Stimulated activated CD8-positive, alpha-beta memory T cell treated with anti-CD3 and anti-CD28 coated beads, Interleukin-4, amount 100 ng/mL, for 4 hours (primary cell): ENCODE results near the gene OSTN.
"Not testable (repeated sequence)": the region's sequence is repeated elsewhere in the genome, so short reads cannot be mapped to it uniquely, and the experiment has no call there.

ENCODE experiments used
- DNase-seq, 2 donors: peaks; one replicate each; pipeline ENCODE4 v3.0.0-alpha.2; 2020; ENCODE audit warnings: low read depth in 2 of 2, low spot score in 1 of 2

Gene OSTN

DNA sequence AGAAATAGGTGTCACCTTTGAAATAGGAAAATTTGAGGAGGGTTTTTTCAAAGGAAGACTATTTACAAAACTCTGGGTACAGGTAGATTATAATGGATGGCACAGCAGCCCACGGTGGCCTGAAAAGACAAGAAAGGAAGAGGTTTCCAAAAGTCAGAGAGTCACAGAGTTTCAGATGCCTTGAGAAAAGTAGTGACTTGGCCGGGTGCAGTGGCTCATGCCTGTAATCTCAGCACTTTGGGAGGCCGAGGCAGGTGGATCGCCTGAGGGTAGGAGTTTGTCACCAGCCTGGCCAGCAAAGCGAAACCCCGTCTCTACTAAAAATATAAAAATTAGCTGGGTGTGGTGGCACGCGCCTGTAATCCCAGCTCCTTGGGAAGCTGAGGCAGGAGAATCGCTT lies 35.2 kb downstream of the OSTN start:
- no peak for DNase-seq

DNA sequence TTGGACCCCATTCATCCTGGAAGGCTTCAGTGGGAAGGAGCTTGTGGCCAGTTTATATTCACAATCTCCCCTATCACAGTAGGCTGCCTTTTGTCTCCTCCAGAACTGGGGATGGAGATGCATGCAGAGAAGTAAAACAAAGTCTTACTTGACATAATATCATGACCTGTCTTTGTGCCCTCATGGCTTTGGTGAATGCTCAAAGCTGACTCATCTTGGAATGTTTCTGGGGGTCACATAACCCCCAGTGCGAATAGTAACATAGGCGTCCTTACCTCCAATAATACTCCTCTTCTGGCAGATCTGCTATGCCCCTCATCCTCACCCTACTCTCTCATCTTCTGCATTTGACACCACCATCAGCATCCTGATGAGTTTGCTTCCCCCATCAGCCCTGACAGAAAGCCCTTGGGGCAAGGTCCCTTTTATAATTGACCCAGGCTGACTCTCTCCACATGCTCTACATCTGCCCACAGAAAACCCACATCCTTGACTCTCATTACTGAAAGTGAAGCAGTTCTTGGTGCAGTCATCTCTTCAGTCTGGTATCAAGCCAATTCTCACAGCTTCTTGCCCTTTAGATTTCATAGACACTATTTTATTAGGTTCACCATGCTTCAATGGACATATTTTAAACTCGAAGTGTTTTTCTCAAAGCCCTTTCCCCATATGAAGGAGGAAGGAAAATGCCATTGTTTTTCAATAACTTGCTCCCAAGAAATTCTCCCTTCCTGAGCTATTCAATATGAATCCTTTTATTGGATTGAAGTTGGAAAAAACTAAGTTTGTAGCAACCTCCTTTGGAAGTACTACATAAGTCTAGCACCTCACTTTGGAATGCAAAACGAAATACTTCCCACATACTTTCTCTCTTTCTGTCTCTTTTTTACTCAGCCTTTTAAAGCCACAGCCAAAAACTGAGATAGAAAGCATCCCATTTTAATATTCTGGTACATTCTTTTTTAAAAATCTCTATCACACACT lies 36.6 kb downstream of the OSTN start:
- no peak for DNase-seq

DNA sequence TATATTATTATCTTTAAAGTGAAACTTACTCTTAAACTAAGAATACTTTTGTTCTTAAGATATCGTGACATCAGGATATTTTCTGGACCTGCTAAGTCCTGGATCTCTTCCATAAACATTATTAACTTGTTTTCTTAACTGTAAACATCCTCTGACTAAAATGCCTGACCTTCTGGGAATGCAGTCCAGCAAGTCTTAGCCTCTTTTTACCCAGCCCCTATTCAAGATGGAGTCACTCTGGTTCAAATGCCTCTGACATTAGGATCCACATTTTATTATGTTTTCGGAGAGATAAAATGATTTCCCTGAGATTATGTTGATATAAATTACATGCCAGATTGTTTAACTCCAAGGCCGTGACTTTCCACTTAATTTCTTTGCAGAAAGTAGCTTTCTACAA lies 37.6 kb downstream of the OSTN start:
- no peak for DNase-seq

DNA sequence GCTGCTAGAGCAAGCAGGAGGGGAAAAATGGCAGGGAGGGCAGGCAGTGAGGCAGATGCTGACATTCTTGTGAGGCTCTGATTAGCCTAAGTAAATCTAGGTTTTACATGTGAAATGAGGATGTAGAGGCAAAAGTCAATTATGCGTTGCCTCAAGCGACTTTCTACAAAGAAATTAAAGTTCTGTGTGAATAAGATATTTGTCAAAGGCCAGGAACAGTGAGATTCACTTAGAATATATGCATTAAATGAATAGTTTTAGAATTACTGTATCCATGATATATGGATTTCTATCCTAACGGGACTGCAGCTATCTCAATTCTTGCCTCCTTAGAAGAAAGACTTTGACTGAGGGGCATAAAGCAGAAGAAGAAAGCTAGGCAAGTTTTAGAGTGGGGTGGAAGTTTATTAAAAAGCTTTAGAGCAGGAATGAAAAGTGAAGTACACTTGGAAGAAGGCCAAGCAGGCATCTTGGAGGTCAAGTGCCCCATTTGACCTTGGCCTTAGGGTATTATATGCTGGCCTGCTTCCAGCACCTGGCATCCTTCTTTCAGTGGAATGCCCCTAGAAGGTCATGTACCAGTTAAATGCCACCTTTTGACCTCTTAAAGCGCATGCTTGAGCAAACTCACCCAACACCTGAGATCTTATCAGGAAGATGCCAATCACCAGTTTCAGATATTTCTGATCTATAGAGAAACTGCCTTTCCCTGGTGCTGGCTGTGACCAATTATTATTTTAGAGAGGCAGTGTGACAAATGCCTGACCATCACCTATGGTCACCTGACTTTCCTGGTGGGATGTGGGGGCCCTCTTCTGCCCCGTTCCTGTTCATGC lies 38.2 kb downstream of the OSTN start:
- no peak for DNase-seq

DNA sequence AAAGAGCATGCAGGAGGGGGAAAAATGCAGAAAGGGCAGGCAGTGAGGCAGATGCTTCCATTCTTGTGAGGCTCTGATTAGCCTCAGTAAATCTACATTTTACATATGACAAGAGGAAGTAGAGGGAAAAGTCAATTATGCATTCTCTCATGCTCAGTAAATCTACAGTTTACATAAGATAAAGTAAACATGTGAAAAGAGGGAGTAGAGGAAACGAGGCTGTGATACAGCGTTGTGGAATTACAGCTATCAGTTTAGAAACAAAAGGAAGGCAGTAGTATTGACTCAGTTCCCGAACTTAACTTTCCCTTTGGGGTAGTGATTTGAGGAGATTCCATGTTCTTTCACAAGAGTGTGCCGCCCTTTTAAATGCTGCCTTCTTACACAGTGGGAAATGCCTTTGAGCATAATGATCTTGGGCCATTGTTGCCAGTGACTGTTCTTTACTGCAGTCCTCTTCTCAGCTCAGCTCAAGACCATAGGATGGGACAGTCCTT lies 39.3 kb downstream of the OSTN start:
- no peak for DNase-seq

DNA sequence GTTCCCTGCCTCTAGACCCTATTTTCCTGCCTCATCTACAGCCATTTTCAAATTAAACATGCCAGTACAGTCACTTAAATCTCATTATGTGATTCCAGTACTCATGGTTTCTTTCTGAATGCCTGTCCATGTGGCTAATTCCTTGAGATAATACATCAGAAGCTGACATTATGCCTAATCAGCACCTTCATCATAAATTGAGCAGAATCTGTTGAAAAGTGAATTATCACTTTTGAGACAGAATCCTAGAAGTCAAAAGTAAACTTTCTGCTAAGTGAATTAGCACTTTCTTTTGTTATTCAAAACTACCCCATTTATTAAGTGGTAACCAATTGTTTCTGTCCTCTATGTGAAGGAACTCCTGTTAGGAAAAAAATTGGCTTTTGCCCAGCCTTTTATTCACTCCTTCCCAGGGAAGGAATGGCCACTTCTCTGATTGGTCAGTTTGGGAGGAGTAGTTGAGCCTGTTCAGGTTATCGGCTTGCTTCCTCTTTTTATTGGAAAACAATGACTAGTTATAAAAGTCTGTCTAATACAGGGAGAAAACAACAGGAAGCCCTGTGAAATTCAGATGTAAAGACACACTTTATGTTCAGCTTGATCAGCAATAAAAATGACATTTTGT lies 40.5 kb downstream of the OSTN start:
- DNase-seq = no peak

DNA sequence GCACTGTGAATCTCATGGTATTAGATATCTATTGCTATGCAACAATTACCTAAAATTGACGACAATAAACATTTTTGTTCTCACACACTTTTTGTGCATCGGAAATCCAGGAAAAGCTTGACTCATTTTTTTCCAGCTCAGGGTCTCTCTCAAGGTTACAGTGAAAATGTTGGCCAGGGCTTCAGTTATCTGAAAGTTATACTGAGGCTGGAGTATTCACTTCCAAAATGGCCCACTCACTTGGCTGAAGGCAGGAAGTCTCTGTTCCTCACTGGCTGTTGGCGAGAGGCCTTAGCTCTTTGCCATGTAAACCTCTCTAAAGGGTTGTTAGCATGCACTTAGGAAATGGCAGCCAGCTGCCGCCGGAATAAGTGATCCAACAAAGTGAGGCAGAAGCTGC lies 41.4 kb downstream of the OSTN start:
- DNase-seq = no peak

DNA sequence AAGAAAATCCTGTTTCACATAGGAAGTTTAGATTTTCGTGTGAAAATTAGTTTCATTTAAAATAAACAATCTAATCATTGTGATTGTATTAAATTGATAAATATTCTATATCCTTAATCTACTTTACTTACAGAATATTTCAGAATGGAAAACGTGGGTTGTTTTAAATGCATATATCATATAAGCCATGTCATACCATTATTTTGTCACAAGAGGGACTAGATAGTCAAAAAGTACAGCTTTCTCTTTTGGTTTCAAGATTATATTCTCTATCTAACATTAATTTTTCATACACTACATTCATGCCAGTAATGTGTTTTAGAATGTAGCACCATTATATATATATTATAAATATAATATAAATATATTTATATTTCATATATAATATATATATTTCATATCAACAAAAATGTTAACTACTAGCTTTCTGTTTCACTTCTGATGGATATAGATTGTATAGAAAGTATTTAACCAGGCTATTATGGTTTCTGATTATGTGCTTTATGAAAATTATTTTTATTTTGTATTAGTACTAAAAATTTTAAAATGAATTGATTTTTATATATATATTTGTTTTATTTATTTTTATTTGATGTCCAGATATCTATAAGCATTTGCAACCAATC lies 45.3 kb downstream of the OSTN start:
- DNase-seq = no peak

DNA sequence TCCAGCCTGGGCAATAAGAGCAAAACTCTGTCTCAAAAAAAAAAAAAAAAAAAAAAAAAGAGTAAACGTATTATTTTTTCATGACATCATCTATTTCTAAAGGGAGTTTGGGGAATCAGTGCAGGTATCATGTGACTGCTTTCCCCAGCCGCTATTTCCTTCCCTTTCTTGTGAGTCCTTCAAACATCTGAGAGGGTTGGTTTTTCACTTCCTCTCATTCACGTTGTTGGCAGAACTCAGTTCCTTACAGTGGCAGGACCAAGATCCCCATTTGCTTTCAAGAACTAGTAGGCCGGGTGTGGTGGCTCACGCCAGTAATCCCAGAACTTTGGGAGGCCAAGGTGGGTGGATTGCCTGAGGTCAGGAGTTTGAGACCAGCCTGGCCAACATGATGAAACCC lies 47.0 kb downstream of the OSTN start:
- DNase-seq = not testable (repeated sequence)

DNA sequence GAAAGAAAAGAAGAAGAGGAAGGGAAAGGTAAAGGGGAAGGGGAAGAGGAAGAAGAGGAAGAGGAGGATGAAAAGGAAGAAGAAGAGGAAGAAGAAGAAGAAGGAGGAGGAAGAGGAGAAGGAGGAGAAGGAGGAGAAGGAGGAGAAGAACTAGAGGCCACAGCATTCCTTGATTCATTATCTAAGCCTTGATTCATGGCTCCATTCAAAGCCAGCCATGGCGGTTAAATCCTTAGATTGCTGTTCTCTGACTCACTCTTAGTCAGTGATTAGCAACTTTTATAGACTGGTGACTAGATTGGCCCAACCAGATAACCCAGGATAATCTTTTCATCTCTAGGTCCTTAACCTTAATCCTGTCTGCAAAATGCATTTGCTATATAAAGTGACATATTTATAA lies 47.6 kb downstream of the OSTN start:
- no peak for DNase-seq

DNA sequence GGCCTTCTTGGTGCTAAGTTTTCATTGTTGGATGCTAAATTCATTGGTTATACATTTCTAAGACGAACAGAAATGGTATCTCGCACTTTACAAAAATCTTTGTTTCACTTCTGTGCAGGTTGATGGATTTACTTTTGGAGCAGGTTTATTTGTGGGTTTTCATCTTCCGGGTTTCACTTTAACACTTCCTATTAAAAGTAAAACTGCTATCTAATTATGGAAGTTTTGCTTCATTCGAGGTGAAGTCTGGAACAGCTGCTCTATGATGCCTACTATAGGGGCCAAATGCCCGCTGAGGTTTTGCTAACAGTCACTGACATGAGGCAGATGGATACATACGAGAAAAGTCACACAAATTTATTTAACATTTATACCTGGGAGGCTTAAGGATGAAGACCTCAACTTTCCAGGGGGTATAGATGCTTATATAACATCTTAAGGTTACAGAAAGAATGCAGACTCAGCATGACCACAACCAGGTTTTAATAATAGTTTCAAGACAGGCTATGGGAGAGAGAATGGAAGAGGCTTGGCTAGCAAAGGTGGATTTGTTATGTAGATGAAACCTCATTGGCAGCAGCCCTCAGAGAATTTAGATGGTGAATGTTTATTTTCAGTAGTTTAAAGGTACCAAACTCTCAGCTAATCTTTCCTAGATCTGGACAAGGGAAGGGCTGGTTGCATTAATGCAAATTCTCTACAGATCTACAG lies 54.2 kb downstream of the OSTN start:
- no peak for DNase-seq

DNA sequence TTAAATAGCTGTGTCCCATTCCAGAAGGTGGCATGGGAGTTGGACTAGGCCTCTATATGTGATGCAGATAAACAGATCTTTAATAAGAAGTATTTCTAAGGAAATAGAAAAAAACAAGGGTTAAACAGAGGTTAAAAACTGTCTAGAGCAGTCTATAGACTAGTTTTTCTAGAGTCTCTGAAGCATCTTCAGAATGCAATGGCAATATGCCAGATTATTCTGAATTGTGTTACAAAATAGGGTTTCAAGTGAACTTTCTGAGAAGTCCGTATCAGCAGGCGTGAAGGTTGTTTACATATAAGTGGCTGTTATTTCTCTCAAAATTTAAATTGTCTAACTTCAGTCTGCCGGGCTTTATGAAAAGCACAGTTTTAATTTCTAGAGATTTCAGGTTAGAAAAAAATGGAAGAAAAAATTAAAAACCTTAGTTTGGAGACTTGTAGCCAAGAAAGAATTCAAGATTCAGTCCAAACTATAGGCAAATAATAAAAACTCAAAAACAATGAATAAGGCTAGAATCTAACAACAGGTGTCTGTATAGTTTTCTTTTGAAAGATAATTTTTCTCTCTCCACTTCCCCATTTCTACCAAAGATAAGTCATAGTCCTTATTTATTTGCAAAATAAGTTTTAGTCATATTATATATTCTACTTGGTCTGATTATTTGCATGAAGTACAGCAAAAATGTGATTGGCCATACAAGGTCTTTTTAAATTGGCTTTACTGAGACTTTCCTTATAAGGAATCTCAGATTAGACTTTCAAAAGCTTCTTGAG lies 55.2 kb downstream of the OSTN start:
- no peak for DNase-seq

DNA sequence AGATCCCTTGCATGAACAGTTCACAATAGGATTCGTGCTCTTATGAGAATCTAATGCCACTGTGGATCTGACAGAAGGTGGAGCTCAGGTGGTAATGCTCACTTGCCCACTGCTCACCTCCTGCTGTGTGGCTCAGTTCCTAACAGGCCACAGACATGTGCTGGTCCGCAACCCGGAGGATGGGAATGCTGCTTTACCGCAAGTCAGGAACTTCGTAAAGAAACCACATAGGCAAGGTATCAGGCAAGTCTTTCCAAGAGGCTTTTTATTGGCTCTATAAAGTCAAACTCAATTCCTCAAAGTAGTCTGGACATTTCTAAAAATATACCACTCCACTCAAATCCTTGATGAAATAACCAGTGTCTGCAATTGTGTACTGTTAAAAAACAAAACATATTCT lies 56.1 kb downstream of the OSTN start:
- no peak for DNase-seq

DNA sequence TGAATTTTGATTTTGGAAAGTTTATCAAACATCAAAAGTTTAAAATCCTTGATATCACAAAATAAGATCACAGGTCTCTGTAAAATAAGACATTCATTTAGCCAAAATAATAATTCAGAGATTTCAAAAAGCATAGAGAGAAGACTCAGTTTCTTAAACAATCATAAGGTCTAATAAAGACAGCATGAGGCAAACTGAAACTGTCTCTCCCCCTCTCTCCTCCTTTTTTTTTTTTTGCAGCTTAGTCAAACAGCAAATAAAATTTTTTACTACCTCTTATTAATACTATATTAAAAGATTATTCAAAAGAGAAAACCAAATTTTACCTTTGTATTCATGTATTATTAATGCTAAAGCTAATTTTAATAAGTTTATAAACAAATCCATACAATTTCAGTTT lies 57.4 kb downstream of the OSTN start:
- DNase-seq = no peak

DNA sequence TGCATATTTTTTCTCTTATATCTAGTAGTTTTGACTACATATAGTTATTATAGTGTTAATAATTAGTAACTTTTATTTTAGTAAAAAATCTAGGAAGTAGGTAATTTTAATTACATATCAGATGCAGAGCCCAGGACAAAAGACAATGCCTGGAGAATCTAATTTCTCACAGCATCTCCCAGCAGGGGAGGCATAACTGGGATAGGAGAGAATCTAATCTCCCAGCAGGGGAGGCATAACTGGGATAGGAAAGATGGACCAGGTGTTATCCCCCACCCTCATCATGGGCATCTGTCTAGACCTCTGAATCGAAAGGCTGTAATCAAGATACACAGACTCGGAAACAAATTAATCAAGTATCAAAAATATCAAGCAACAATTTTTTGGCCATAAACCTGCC lies 58.2 kb downstream of the OSTN start:
- DNase-seq = no peak

DNA sequence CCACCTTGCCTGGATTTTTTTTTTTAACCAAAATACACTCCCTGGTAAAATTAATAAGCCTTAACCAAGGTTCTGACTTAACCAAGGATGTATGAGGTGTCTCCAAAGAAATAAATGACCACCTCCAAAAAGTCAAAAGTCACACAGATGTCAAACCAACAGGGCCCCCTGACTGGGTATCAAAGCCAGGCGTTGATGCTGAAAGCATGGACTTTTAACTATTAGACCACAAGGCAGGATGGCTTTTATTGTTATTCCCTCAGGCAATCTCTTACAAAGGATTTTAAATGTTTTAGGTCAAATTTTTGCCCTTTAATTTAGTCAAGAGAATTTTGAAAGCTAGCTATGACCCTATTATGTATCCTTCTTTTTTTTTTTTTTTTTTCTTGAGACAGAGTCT lies 60.4 kb downstream of the OSTN start:
- DNase-seq = no peak

DNA sequence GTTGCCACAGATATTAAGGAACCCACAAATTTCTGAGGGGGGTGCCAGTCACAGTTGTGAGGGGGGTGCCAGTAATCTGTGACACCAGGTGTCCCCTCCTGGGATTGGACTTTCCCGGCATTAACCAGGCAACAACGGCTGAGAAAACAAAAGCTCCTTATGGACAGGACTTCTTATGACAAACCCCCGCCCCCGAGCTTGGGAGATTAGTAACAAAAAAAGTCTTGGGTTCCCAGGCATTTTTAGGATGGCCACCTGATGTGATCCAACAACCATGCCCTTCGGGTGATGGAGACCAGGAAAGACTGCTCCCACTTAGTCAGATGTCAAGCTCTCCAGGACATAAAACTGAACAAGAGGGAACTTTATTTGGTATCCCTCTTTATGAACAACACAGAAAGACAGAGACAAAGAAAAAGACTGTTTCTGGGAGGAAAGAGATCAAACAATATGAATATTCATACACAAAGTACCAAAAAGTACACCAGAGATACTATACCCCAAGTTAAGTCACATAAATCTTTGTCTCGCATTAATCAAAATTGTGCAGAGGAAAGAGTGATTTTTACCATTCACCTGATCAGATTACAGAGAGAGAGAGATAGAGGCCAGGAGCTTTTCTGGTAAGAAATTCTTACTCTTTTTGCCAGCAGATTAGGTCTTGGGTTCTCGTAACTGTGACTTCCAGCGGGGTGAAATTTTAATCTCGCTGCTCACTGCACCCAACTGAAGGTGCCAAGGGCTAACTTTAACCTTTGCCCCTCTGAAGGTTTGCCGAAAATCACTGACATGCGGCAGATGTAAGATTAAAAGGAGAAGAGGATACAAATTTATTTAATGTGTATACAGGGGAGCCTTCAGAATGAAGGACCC lies 61.6 kb downstream of the OSTN start:
- no peak for DNase-seq

DNA sequence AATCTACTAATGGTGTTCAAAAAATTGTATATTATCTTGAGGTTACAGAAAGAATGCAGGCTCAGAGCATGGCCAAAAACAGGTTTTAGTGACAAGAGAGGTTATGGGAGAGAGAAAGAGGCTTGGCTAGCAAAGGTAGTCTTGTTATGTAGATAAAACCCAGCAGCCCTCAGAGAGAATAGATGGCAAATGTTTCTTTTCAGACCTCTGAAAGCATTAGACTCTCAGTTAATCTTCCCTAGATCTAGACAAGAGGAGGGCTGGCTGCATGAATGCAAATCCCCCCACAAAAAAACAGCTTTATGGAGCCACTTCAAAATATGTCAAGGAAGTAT lies 62.2 kb downstream of the OSTN start:
- DNase-seq = no peak

DNA sequence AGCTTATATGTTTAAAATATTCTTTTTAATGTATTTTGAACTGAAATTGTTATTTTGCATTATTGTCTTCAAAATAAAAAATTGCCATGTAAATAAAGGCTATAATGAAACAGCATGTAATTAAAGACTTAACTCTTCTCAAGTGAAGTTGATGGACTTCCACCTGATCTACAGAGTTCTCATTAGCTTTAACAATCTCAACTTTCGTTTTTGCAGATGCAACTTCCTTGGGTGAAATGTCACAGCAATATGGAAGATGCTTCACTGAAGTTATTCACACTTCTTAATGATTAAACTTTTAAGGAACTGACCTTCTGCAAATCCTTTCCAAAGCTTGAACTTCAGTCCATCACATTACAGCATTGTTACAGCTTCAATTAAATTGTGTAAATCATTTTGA lies 63.6 kb downstream of the OSTN start:
- no peak for DNase-seq
